ENCODE results near the gene RIIAD1. TPM values are rescaled to one million over a fixed set of nuclear protein-coding genes. Genes with fewer than 3 reads are reported as not detected.

Gene RIIAD1
- not detected in 2 replicates for total RNA-seq

DNA sequence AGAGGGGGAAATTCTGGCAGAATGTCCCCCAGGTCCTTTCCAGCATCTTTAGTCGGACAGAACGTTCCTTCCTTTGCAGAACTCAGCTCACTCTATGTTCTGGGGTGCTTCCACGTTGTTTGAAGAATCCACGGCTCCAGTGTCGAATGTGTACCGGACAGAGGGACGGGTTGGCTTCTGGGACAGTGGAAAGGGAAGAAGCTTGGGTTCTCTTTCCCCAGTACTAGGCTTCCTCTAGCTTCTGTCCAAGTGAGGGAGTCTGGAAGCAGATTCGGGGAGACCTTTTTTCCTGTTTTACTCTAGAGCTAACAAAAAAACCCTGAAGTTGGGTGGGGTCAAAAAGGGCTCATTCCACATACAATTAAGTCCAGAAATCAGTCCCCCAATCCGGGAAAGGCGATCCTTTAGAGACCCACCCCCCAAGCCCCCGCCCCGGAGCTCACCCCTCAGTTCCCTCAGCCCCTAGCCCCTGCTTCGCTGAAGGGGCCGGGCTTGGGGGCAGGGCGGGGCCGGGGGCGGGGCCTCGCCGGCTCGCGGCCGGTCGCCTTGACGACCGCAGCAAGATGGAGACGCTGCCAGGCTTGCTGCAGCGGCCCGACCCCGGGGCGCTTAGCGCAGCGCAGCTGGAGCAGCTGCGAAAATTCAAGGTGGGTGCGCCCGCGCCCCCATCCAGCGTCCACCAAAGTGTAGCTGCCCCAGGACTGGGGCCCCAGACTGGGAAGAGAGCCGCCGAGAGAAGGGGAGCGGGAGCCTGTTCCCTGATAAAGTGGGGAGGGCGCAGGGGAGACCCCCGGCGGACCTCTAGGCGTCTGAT is at the start of gene RIIAD1:
RIIAD1 (plus strand) TSS at position 549 of the 814 bp plus-strand sequence; CDS start at position 564, 15 bp downstream.

DNA sequence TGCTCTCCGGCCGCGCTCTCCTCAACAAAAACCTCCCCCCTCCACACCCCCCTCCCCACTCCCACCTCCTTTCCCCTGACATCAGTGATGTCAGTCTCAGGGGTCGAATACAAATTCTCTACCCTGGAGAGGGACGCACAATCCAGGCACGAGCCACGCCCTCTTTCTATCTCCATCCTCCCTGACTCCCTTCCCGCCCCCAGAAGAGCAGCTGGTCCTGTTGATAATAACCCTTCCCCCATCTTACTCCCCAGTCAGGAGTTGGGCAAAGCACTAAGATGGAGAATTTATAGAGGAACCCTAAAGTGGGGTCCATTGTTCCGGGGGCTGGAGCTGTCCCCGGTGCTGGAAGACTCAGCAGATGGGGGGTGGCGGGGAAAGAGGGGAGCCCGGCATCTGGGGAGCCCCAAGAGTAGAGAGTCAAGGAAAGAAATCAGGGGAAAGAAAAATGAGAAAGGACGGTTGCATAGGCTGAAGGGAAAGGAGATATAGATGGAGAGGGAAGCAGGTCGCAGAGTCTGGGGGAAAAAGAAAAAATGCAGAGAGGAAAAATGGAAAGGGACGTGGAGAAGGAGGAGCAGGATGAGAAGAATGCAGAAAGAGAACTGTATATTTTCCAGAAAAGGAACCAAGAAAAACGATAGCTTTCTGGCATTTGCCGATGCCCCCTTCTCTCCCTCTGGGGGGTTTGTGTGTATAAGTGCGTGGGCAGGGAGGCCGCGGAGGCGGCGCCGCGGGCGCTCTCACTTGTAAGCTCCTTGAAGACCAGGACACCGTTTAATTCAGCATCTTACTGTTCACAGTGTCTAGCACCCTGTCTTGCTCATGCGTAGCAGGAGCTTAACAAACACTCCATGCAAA is 4.3 kb upstream of the RIIAD1 start, which contains the start of gene CELF3:
CELF3 (minus strand) TSS at position 33 of the 861 bp plus-strand sequence. CDS start 783 bp downstream, outside the sequence.

GRCh38 chr1:151762941-151763921 is 41.9 kb downstream of the RIIAD1 start, which contains the start of gene MRPL9:
Gene MRPL9 (minus strand): TSS chr1:151763496. CDS start chr1:151763479, 17 bp downstream.

Other genes with a start within 250 kb of the RIIAD1 start
- not detected in 2 replicates for gene CGN, start 210.1 kb upstream of the RIIAD1 start, total RNA-seq
- 1.1 and 2.5 TPM in 2 replicates for gene TUFT1, start 181.2 kb upstream of the RIIAD1 start, total RNA-seq
- 16.5 and 20.3 TPM in 2 replicates for gene SNX27, start 109.5 kb upstream of the RIIAD1 start, total RNA-seq
- gene CELF3, start 4.7 kb upstream of the RIIAD1 start, total RNA-seq, result not detected in 2 replicates
- gene MRPL9, start 42.0 kb downstream of the RIIAD1 start, total RNA-seq, result 34.4 and 49.7 TPM in 2 replicates
- gene TDRKH, start 69.0 kb downstream of the RIIAD1 start, total RNA-seq, result 0.12 and 0.29 TPM in 2 replicates
- gene LINGO4, start 83.9 kb downstream of the RIIAD1 start, total RNA-seq, result not detected in 2 replicates
- gene RORC, start 110.3 kb downstream of the RIIAD1 start, total RNA-seq, result not detected in 2 replicates
- gene C2CD4D, start 118.3 kb downstream of the RIIAD1 start, total RNA-seq, result not detected in 2 replicates
- gene THEM5, start 132.2 kb downstream of the RIIAD1 start, total RNA-seq, result not detected in 2 replicates
- gene THEM4, start 188.0 kb downstream of the RIIAD1 start, total RNA-seq, result 17.9 and 19.1 TPM in 2 replicates

All from cardiac ventricle fibroblast (primary cell).